Panc1 (cell line): Measurements from ENCODE around the gene CNOT4.

Experiments used
- CTCF ChIP-seq: fragments of 450-650 bp; IDR thresholded peaks from 2 replicates; pipeline ENCODE4 v1.5.1; 2017; ENCODE audit warnings: mild to moderate bottlenecking
- POLR2AphosphoS5 ChIP-seq: IDR thresholded peaks from 2 replicates; pipeline ENCODE4 v1.6.1; 2012; ENCODE audit warnings: mild to moderate bottlenecking, low read depth, low read length, moderate library complexity
- REST ChIP-seq, 2 experiments: IDR thresholded peaks; 2 replicates each; pipeline ENCODE4 v1.6.1; 2011 to 2012; ENCODE audit warnings: low read depth in 2 of 2, control low read depth in 1 of 2, low read length in 1 of 2, mild to moderate bottlenecking in 1 of 2, moderate library complexity in 1 of 2; ENCODE audit not compliant: insufficient read depth in 1 of 2
- SIN3A ChIP-seq: IDR thresholded peaks from 2 replicates; pipeline ENCODE4 v1.6.1; 2012; ENCODE audit warnings: low read depth, mild to moderate bottlenecking, low read length, moderate library complexity, borderline replicate concordance; ENCODE audit not compliant: insufficient read depth
- TCF7L2 ChIP-seq: IDR thresholded peaks from 2 replicates; pipeline ENCODE4 v1.6.1; 2011; ENCODE audit warnings: mild to moderate bottlenecking, low read depth, low read length, inconsistent platforms

GRCh38 chr7:135550196-135550595 lies 40.3 kb upstream of the CNOT4 start:
- TF ChIP-seq POLR2AphosphoS5 = no peak
- TF ChIP-seq CTCF = no peak
- no peak for TF ChIP-seq REST (IDR thresholded peaks at IDR 0.05; ENCODE audit: insufficient read depth in 1 of 2, low read depth in 2 of 2, low read length in 1 of 2)
- TF ChIP-seq SIN3A = no peak
- TF ChIP-seq TCF7L2 = no peak
